ENCODE results near the gene CSNK1G3.
A peak's percentile ranks its signal among the peaks of the same experiment; 100 is the strongest.

Gene CSNK1G3

GRCh38 chr5:123514615-123515355 lies 2.8 kb downstream of the CSNK1G3 start:
- no peak for DNase-seq

- peak in 1 of 5 donors; percentile 66 for DNase-seq
Measured at GRCh38 chr5:123515904-123516303, 3.9 kb downstream of the CSNK1G3 start.

- no peak for DNase-seq
Measured at GRCh38 chr5:123517476-123517875, 5.5 kb downstream of the CSNK1G3 start.

- peak in 1 of 5 donors; percentile 2 for DNase-seq
Measured at GRCh38 chr5:123518111-123518510, 6.1 kb downstream of the CSNK1G3 start.

- DNase-seq, result no peak
Measured at GRCh38 chr5:123520677-123521247, 8.8 kb downstream of the CSNK1G3 start.

GRCh38 chr5:123524146-123524545 lies 12.2 kb downstream of the CSNK1G3 start:
- DNase-seq, result no peak

GRCh38 chr5:123527190-123527589 lies 15.2 kb downstream of the CSNK1G3 start:
- no peak for DNase-seq

GRCh38 chr5:123528065-123528464 lies 16.1 kb downstream of the CSNK1G3 start:
- DNase-seq, result no peak

- DNase-seq, result no peak
Measured at GRCh38 chr5:123528878-123529277, 16.9 kb downstream of the CSNK1G3 start.

- DNase-seq, result no peak
Measured at GRCh38 chr5:123530728-123531127, 18.8 kb downstream of the CSNK1G3 start.

GRCh38 chr5:123535648-123536047 lies 23.7 kb downstream of the CSNK1G3 start:
- no peak for DNase-seq

- no peak for DNase-seq
Measured at GRCh38 chr5:123537256-123537655, 25.3 kb downstream of the CSNK1G3 start.

GRCh38 chr5:123537845-123538244 lies 25.9 kb downstream of the CSNK1G3 start:
- no peak for DNase-seq

- no peak for DNase-seq
Measured at GRCh38 chr5:123538670-123539459, 26.9 kb downstream of the CSNK1G3 start.

GRCh38 chr5:123540534-123540933 lies 28.6 kb downstream of the CSNK1G3 start:
- DNase-seq, result no peak

GRCh38 chr5:123543438-123543837 lies 31.5 kb downstream of the CSNK1G3 start:
- no peak for DNase-seq

- DNase-seq, result no peak
Measured at GRCh38 chr5:123545506-123545905, 33.5 kb downstream of the CSNK1G3 start.

- no peak for DNase-seq
Measured at GRCh38 chr5:123546657-123547056, 34.7 kb downstream of the CSNK1G3 start.

- DNase-seq, result peak; percentile 10 to 73 (median 37)
Measured at GRCh38 chr5:123549256-123549904, 37.4 kb downstream of the CSNK1G3 start.

GRCh38 chr5:123554601-123555000 lies 42.6 kb downstream of the CSNK1G3 start:
- no peak for DNase-seq

- DNase-seq, result no peak
Measured at GRCh38 chr5:123557907-123558306, 45.9 kb downstream of the CSNK1G3 start.

- DNase-seq, result no peak
Measured at GRCh38 chr5:123558762-123559433, 46.9 kb downstream of the CSNK1G3 start.

- DNase-seq, result no peak
Measured at GRCh38 chr5:123559434-123559775, 47.4 kb downstream of the CSNK1G3 start.
